KOPT-K1 (cell line): ENCODE data around the gene SCD.

ENCODE experiments used
- H3K27ac ChIP-seq: fragments of 200-600 bp; sonication (generic); 2 replicates; pipeline ENCODE4 v1.5.1; 2016; ENCODE audit warnings: antibody characterized with exemption, mild to moderate bottlenecking, low read depth, low read length; ENCODE audit not compliant: poor library complexity, severe bottlenecking
- H3K36me3 ChIP-seq: fragments of 200-600 bp; sonication (generic); 2 replicates; pipeline ENCODE4 v1.5.1; 2017; ENCODE audit warnings: antibody characterized with exemption, mild to moderate bottlenecking, low read length, moderate library complexity; ENCODE audit not compliant: insufficient read depth
- H3K9me3 ChIP-seq: fragments of 200-600 bp; sonication (generic); 2 replicates; pipeline ENCODE4 v1.5.1; 2017; ENCODE audit warnings: antibody characterized with exemption, low read length, mild to moderate bottlenecking; ENCODE audit not compliant: insufficient read depth, poor library complexity, severe bottlenecking

The SCD gene

GRCh38 chr10:100391163-100392002 lies 44.4 kb downstream of the SCD start:
- H3K27ac ChIP-seq = no peak overlapping the region
- H3K9me3 ChIP-seq = no peaks in the 10 kb centered on the region

GRCh38 chr10:100392686-100393003 lies 45.6 kb downstream of the SCD start:
- no peaks in the 10 kb centered on the region for H3K9me3 ChIP-seq
- H3K36me3 ChIP-seq = peaks cover 10% of the 10 kb centered on the region; the same call in 1 of the 2 replicates
- no peak overlapping the region for H3K27ac ChIP-seq

More at GRCh38 chr10:100391163-100392002, 44.4 kb downstream of the SCD start:
- H3K36me3 ChIP-seq = peaks cover 18% of the 10 kb centered on the region; the same call in 1 of the 2 replicates

GRCh38 chr10:100395626-100396025 lies 48.6 kb downstream of the SCD start:
- Histone ChIP-seq H3K9me3 (no peaks in the 10 kb centered on the region), H3K27ac (no peak overlapping the region), H3K36me3 (no peaks in the 10 kb centered on the region)

GRCh38 chr10:100396605-100397004 lies 49.6 kb downstream of the SCD start:
- H3K36me3 ChIP-seq = no peaks in the 10 kb centered on the region
- no peaks in the 10 kb centered on the region for H3K9me3 ChIP-seq
- H3K27ac ChIP-seq = no peak overlapping the region

GRCh38 chr10:100401631-100402328 lies 54.7 kb downstream of the SCD start:
- no peaks in the 10 kb centered on the region for H3K36me3 ChIP-seq
- no peaks in the 10 kb centered on the region for H3K9me3 ChIP-seq
- no peak overlapping the region for H3K27ac ChIP-seq

- Histone ChIP-seq H3K9me3 (no peaks in the 10 kb centered on the region), H3K36me3 (no peaks in the 10 kb centered on the region), H3K27ac (no peak overlapping the region)
These were observed 56.7 kb downstream of the SCD start for GRCh38 chr10:100403734-100404133.

- H3K9me3 ChIP-seq = no peaks in the 10 kb centered on the region
- no peaks in the 10 kb centered on the region for H3K36me3 ChIP-seq
- H3K27ac ChIP-seq = no peak overlapping the region
These were observed 66.1 kb downstream of the SCD start for GRCh38 chr10:100413173-100413572.
